Chondrocyte (in vitro differentiated cells): ENCODE results near the gene USP40. TPM values are rescaled to one million over a fixed set of nuclear protein-coding genes. Genes with fewer than 3 reads are reported as not detected.

ENCODE experiments used
- DNase-seq: peaks from one replicate; pipeline ENCODE4 v3.0.0; 2021; ENCODE audit warnings: mixed read lengths, low spot score
- H3K27ac Mint-ChIP-seq: one replicate; pipeline ENCODE4 v1.8.0; 2021; ENCODE audit warnings: mild to moderate bottlenecking, moderate library complexity, mixed read lengths; ENCODE audit not compliant: unreplicated experiment
- H3K27me3 Mint-ChIP-seq: 2 replicates; pipeline ENCODE4 v1.8.0; 2021; ENCODE audit warnings: low read depth, mixed read lengths
- H3K36me3 Mint-ChIP-seq: 2 replicates; pipeline ENCODE4 v1.8.0; 2021; ENCODE audit warnings: low read depth, mixed read lengths
- H3K4me1 Mint-ChIP-seq: 2 replicates; pipeline ENCODE4 v1.8.0; 2021; ENCODE audit warnings: low read depth, mild to moderate bottlenecking, mixed read lengths
- H3K4me3 Mint-ChIP-seq: one replicate; pipeline ENCODE4 v1.8.0; 2021; ENCODE audit warnings: mild to moderate bottlenecking, moderate library complexity, mixed read lengths; ENCODE audit not compliant: unreplicated experiment
- H3K9me3 Mint-ChIP-seq: 2 replicates; pipeline ENCODE4 v1.8.0; 2021; ENCODE audit warnings: low read depth, mixed read lengths
- total RNA-seq: library from RNA; stranded (reverse); gene quantifications from 3 replicates; pipeline ENCODE4 v1.2.1, GENCODE V29; 2021
- TF ChIP-seq, protein P1 (sequence below): fragments of 200-600 bp; sonication (generic); IDR thresholded peaks from 2 replicates; pipeline ENCODE4 v1.5.0; 2021; ENCODE audit warnings: antibody characterized with exemption, mild to moderate bottlenecking, moderate library complexity

The USP40 gene
- total RNA-seq, 1 donor from 2014 or later: 29.4 TPM

DNA sequence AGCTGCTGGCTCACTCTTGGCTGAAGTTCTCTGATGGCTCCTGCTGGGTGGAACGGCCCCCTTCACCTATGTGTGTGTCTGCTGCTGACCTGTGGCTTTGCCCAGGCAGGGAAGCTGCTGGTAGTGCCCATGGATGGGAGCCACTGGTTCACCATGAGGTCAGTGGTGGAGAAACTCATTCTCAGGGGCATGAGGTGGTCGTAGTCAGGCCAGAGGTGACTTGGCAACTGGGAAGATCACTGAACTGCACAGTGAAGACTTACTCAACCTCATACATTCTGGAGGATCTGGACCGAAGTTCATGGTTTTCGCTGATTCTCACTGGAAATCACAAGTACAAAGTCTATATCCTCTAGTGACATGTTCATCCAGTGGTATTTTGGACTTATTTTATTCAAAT lies 36.9 kb upstream of the USP40 start:
- no peak overlapping the region for H3K27ac Mint-ChIP-seq

DNA sequence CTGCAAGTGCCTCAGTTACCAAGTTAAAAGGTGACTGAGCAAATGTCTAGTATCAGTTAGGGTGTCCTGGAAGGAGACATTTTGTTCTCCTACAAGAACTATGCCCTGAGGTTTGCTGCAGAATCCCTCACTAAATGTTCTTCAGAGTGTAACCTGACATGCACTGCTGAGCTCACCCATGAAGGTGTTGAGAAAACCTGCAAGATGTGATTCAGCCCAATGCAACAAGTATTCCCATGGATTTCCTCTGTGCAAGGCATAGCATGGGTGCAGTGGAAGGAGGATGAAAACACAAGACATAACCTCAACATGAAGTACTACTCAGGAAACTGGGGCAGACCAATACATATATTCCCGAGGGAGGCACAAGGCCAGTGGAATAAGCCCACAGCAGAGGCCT lies 35.5 kb upstream of the USP40 start:
- TF ChIP-seq, protein P1, sequence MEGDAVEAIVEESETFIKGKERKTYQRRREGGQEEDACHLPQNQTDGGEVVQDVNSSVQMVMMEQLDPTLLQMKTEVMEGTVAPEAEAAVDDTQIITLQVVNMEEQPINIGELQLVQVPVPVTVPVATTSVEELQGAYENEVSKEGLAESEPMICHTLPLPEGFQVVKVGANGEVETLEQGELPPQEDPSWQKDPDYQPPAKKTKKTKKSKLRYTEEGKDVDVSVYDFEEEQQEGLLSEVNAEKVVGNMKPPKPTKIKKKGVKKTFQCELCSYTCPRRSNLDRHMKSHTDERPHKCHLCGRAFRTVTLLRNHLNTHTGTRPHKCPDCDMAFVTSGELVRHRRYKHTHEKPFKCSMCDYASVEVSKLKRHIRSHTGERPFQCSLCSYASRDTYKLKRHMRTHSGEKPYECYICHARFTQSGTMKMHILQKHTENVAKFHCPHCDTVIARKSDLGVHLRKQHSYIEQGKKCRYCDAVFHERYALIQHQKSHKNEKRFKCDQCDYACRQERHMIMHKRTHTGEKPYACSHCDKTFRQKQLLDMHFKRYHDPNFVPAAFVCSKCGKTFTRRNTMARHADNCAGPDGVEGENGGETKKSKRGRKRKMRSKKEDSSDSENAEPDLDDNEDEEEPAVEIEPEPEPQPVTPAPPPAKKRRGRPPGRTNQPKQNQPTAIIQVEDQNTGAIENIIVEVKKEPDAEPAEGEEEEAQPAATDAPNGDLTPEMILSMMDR: no peak
- no peaks in the 10 kb centered on the region for H3K36me3 Mint-ChIP-seq
- peaks cover 5% of the 10 kb centered on the region for H3K27me3 Mint-ChIP-seq
- H3K27ac Mint-ChIP-seq: no peak overlapping the region
- no peak overlapping the region for H3K4me3 Mint-ChIP-seq
- peaks cover 6% of the 10 kb centered on the region for H3K9me3 Mint-ChIP-seq
- no peak for DNase-seq
- peaks cover 5% of the 10 kb centered on the region for H3K4me1 Mint-ChIP-seq

More for the DNA sequence above, 36.9 kb upstream of the USP40 start:
- TF ChIP-seq, protein P1: no peak
- Mint-ChIP-seq H3K9me3 (peaks cover 6% of the 10 kb centered on the region), H3K27me3 (peaks cover 5% of the 10 kb centered on the region), H3K36me3 (no peaks in the 10 kb centered on the region), H3K4me3 (no peak overlapping the region), H3K4me1 (peaks cover 5% of the 10 kb centered on the region)
- no peak for DNase-seq

DNA sequence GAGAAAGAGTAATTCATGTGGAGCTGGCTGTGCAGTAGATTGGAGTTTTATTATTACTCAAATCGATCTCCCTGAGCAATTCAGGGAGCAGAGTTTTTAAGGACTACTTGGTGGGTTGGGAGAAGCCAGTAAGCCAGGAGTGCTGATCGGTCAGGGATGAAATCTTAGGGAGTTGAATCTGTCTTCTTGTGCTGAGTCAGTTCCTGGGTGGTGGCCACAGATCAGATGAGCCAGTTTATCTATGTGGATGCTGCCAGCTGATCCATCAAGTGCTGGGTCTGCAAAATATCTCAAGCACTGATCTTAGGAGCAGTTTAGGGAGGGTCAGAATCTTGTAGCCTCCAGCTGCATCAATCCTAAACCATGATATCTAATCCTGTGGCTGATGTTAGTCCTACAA lies 33.8 kb upstream of the USP40 start:
- Mint-ChIP-seq H3K4me3 (no peak overlapping the region), H3K9me3 (peaks cover 6% of the 10 kb centered on the region), H3K4me1 (peaks cover 5% of the 10 kb centered on the region), H3K36me3 (no peaks in the 10 kb centered on the region), H3K27me3 (peaks cover 5% of the 10 kb centered on the region), H3K27ac (no peak overlapping the region)
- TF ChIP-seq, protein P1: no peak
- no peak for DNase-seq

DNA sequence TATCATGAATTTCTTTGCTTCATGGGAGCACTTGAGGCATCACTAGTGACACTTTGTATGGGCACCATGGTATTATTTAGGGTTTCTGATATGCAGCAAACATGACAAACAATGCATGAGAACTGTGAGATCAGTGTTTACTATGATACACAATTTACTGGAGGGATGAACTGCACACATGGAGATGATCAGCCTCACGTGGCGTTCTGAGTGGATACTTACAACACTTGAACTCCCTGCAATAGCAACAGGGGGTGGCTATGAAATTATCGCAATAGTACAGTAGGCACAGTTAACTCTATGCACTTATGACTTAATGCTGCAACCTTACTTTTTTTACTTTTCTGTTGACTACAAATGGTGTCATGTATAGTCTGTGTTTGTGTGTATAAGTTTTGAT lies 32.4 kb upstream of the USP40 start:
- Mint-ChIP-seq H3K36me3 (no peaks in the 10 kb centered on the region), H3K27ac (no peak overlapping the region), H3K27me3 (peaks cover 5% of the 10 kb centered on the region), H3K9me3 (peaks cover 6% of the 10 kb centered on the region), H3K4me1 (peaks cover 5% of the 10 kb centered on the region), H3K4me3 (no peak overlapping the region)
- TF ChIP-seq, protein P1: no peak
- DNase-seq: no peak

DNA sequence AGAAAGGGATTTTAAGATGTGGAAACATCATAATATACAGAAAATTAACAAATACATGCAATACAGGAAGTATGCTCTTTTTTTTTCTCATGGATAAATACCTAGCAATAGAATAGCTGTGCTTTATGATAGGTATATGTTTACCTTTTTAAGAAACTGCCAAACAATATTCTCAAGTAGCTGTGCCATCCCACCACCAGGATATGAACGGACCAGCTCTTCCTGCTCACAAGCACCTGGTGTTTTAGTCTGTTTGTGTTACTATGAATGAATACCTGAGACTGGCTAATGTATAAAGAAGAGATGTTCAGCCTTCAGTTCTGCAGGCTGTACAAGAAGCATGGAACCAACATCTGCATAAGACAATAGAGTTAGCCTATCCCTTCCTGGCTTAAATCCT lies 30.9 kb upstream of the USP40 start:
- H3K4me3 Mint-ChIP-seq: no peak overlapping the region
- DNase-seq: no peak
- H3K36me3 Mint-ChIP-seq: no peaks in the 10 kb centered on the region
- TF ChIP-seq, protein P1: no peak
- peaks cover 5% of the 10 kb centered on the region for H3K27me3 Mint-ChIP-seq
- H3K9me3 Mint-ChIP-seq: peaks cover 4% of the 10 kb centered on the region
- H3K4me1 Mint-ChIP-seq: peaks cover 5% of the 10 kb centered on the region
- H3K27ac Mint-ChIP-seq: no peak overlapping the region
